ENCODE data around the gene LRFN3.
"Not testable (repeated sequence)": the region's sequence is repeated elsewhere in the genome, so short reads cannot be mapped to it uniquely, and the experiment has no call there.

Gene LRFN3

DNA sequence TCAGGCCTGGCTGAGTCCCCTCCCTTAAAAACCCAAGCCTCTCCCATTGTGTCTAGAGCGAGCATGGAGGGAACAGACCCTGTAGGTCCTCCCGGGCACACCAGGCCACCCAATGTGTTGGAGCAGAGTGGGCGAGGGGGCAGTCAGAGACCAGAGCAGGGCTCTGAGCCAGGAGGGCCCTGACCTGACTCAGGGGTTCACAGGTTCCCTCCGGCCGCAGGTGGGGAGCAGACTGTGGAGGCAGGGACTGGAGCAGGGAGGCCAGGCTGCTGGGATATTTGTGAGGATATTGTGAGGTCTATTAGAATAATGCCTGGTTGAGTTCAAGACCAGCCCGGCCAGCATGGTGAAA, 26.5 kb upstream of the LRFN3 start:
- H3K27ac ChIP-seq = no peak overlapping the region
- TF ChIP-seq EZH2 (IDR thresholded peaks at IDR 0.05) (no peak), POLR2AphosphoS5 (IDR thresholded peaks at IDR 0.05; ENCODE audit: borderline replicate concordance, low read depth, low read length) (no peak), FOXP2 (optimal IDR thresholded peaks at IDR 0.05; ENCODE audit: control extremely low read depth, extremely low read length, insufficient read depth) (no peak)
- no peaks in the 10 kb centered on the region for H3K9me3 ChIP-seq (ENCODE audit: low read depth, low read length)
- H3K36me3 ChIP-seq (ENCODE audit: insufficient read depth, low read length) = no peaks in the 10 kb centered on the region
- no peak overlapping the region for H3K4me3 ChIP-seq
- H3K9ac ChIP-seq (ENCODE audit: insufficient read length) = no peak overlapping the region
- no peak for DNase-seq (ENCODE audit: low read depth, low spot score)

DNA sequence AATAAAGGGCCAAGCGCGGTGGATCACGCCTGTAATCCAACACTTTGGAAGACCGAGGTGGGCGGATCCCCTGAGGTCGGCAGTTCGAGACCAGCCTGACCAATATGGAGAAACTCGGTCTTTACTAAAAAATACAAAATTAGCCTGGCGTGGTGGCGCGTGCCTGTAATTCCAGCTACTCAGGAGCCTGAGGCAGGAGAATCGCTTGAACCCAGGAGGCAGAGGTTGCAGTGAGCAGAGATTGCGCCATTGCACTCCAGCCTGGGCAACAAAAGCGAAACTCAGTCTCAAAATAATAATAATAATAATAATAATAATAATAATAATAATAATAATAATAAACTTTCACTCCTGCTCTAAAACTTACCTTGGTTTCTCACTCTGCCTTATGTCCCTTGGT, 25.8 kb upstream of the LRFN3 start:
- H3K9ac ChIP-seq (ENCODE audit: insufficient read length); H3K36me3 ChIP-seq (ENCODE audit: insufficient read depth, low read length); H3K27ac ChIP-seq; DNase-seq (ENCODE audit: low read depth, low spot score); H3K9me3 ChIP-seq (ENCODE audit: low read depth, low read length); H3K4me3 ChIP-seq: not testable (repeated sequence)

DNA sequence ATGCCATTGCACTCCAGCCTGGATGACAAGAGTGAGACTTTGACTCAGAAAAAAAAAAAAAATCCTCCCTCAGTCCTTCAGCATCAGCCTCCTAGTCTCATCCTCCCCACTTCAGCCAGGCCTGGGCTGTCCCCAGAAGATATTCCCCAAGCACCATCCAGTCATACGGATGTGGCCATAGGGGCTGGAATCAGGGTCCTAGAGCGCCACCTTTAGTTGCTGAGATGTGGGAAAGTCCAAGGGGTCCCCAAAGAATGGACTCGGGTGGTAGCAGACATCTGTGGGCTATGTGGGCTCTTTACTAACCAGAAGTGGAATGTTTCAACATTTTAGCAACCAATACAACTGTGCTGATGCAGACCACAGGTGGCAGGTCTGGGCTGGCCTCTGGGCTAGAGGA, 25.0 kb upstream of the LRFN3 start:
- no peaks in the 10 kb centered on the region for H3K9me3 ChIP-seq (ENCODE audit: low read depth, low read length)
- no peak overlapping the region for H3K27ac ChIP-seq
- H3K36me3 ChIP-seq (ENCODE audit: insufficient read depth, low read length) = no peaks in the 10 kb centered on the region
- no peak for TF ChIP-seq FOXP2 (optimal IDR thresholded peaks at IDR 0.05; ENCODE audit: control extremely low read depth, extremely low read length, insufficient read depth)
- TF ChIP-seq POLR2AphosphoS5 (IDR thresholded peaks at IDR 0.05; ENCODE audit: borderline replicate concordance, low read depth, low read length) = no peak
- no peak for TF ChIP-seq EZH2 (IDR thresholded peaks at IDR 0.05)
- DNase-seq (ENCODE audit: low read depth, low spot score) = no peak
- H3K4me3 ChIP-seq = no peak overlapping the region
- H3K9ac ChIP-seq (ENCODE audit: insufficient read length) = no peak overlapping the region

DNA sequence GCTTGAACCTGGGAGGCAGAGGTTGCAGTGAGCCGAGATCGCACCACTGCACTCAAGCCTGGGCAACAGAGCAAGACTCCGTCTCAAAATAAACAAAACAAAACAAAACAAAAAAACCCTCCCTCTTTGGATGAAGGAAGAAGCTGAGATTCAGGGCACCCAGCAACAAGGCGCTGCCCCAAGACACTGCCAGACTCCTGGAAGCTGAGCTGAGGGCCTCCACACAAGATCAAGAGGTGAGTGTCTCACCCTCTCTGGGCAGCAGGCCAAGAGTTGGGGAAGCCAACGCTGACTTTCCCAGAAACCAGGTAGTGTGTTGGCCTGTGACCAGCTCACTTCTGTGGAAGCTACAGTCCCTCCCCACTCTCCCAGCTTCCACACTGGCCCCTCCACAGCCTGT, 24.4 kb upstream of the LRFN3 start:
- TF ChIP-seq POLR2AphosphoS5 (IDR thresholded peaks at IDR 0.05; ENCODE audit: borderline replicate concordance, low read depth, low read length) (no peak), FOXP2 (optimal IDR thresholded peaks at IDR 0.05; ENCODE audit: control extremely low read depth, extremely low read length, insufficient read depth) (no peak), EZH2 (IDR thresholded peaks at IDR 0.05) (no peak)
- H3K36me3 ChIP-seq (ENCODE audit: insufficient read depth, low read length) = no peaks in the 10 kb centered on the region

DNA sequence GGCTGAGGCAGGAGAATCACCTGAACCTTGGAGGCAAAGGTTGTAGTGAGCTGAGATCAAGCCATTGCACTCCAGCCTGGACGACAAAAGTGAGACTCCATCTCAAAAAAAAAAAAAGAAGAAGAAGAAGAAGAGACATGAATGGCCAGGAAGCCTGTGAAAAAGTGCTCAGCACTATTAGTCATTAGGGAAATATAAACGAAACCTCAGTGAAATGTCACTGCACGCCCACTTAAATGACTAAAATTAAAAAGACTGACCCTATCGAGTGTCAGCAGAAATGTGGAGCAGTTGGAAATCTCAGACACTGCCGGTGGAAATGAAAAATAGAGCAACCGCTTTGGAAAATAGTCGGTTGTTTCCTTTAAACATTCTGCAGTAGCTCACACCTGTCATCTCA, 22.6 kb upstream of the LRFN3 start:
- DNase-seq (ENCODE audit: low read depth, low spot score) = no peak
- Histone ChIP-seq H3K4me3 (no peak overlapping the region), H3K27ac (no peak overlapping the region), H3K9me3 (ENCODE audit: low read depth, low read length) (no peaks in the 10 kb centered on the region), H3K9ac (ENCODE audit: insufficient read length) (no peak overlapping the region), H3K36me3 (ENCODE audit: insufficient read depth, low read length) (no peaks in the 10 kb centered on the region)
- TF ChIP-seq POLR2AphosphoS5 (IDR thresholded peaks at IDR 0.05; ENCODE audit: borderline replicate concordance, low read depth, low read length) (no peak), FOXP2 (optimal IDR thresholded peaks at IDR 0.05; ENCODE audit: control extremely low read depth, extremely low read length, insufficient read depth) (no peak), EZH2 (IDR thresholded peaks at IDR 0.05) (no peak)

More for the DNA sequence above, 24.4 kb upstream of the LRFN3 start:
- H3K9me3 ChIP-seq (ENCODE audit: low read depth, low read length) = no peaks in the 10 kb centered on the region
- no peak overlapping the region for H3K4me3 ChIP-seq
- no peak overlapping the region for H3K9ac ChIP-seq (ENCODE audit: insufficient read length)
- no peak for DNase-seq (ENCODE audit: low read depth, low spot score)
- no peak overlapping the region for H3K27ac ChIP-seq

DNA sequence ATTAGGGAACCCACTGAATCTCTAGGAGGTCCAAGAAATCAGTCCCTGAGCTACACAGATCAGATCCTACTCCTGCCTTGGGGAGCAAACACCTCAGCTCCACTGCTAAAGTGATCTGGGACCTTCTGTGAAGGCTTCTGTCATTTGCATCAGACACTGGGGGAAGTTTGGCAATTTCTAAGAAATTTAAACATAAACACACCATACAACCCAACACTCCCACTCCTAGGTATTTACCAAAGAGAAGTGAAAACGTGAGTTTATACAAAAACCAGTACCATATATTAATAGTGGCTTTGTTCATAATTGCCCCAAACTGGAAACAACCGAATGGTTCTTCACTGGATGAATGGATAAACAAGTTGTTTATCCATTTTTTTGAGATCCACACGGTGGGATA, 20.7 kb upstream of the LRFN3 start:
- H3K9me3 ChIP-seq (ENCODE audit: low read depth, low read length) = no peaks in the 10 kb centered on the region
- H3K36me3 ChIP-seq (ENCODE audit: insufficient read depth, low read length) = no peaks in the 10 kb centered on the region
- no peak overlapping the region for H3K27ac ChIP-seq
- no peak for TF ChIP-seq EZH2 (IDR thresholded peaks at IDR 0.05)
- TF ChIP-seq POLR2AphosphoS5 (IDR thresholded peaks at IDR 0.05; ENCODE audit: borderline replicate concordance, low read depth, low read length) = no peak
- TF ChIP-seq FOXP2 (optimal IDR thresholded peaks at IDR 0.05; ENCODE audit: control extremely low read depth, extremely low read length, insufficient read depth) = no peak
- DNase-seq (ENCODE audit: low read depth, low spot score) = no peak
- H3K9ac ChIP-seq (ENCODE audit: insufficient read length) = no peak overlapping the region
- H3K4me3 ChIP-seq = no peak overlapping the region

DNA sequence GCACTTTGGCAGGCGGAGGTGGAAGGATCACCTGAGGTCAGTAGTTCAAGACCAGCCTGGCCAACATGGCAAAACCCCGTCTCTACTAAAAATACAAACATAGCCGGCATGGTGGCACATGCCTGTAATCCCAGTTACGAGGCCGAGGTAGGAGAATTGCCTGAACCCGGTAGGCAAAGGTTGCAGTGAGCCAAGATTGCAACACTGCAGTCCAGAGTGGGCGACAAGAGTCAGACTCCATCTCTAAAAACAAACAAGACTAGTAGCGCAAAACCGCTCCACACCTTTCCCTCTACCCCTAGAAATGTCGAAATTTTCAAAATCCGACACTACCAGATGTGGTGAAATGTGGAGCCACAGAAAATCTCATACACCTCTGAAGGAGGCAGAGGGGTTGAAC, 16.9 kb upstream of the LRFN3 start:
- Histone ChIP-seq H3K27ac (no peak overlapping the region), H3K36me3 (ENCODE audit: insufficient read depth, low read length) (no peaks in the 10 kb centered on the region), H3K9me3 (ENCODE audit: low read depth, low read length) (no peaks in the 10 kb centered on the region), H3K9ac (ENCODE audit: insufficient read length) (no peak overlapping the region), H3K4me3 (no peak overlapping the region)
- DNase-seq (ENCODE audit: low read depth, low spot score) = no peak
- no peak for TF ChIP-seq EZH2 (IDR thresholded peaks at IDR 0.05)
- TF ChIP-seq FOXP2 (optimal IDR thresholded peaks at IDR 0.05; ENCODE audit: control extremely low read depth, extremely low read length, insufficient read depth) = no peak
- TF ChIP-seq POLR2AphosphoS5 (IDR thresholded peaks at IDR 0.05; ENCODE audit: borderline replicate concordance, low read depth, low read length) = no peak

DNA sequence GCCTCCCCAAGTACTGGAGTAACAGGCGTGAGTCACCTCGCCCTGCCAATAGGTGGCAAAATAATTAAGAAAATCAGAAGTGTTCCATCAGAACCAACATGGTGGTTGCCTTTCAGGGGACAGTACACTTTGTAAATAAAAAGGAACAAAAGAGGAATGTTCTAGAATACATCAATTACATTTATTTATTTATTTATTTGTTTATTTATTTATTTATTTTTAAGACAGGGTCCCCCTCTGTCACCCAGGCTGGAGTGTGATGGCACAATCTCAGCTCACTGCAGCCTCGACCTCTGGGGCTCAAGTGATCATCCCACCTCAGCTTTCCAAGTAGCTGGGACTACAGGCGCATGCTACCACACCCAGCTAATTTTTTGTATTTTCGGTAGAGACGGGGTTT, 15.2 kb upstream of the LRFN3 start:
- Histone ChIP-seq H3K4me3 (no peak overlapping the region), H3K9ac (ENCODE audit: insufficient read length) (no peak overlapping the region), H3K36me3 (ENCODE audit: insufficient read depth, low read length) (no peaks in the 10 kb centered on the region), H3K27ac (no peak overlapping the region), H3K9me3 (ENCODE audit: low read depth, low read length) (no peaks in the 10 kb centered on the region)
- TF ChIP-seq FOXP2 (optimal IDR thresholded peaks at IDR 0.05; ENCODE audit: control extremely low read depth, extremely low read length, insufficient read depth) (no peak), POLR2AphosphoS5 (IDR thresholded peaks at IDR 0.05; ENCODE audit: borderline replicate concordance, low read depth, low read length) (no peak), EZH2 (IDR thresholded peaks at IDR 0.05) (no peak)
- DNase-seq (ENCODE audit: low read depth, low spot score) = no peak

DNA sequence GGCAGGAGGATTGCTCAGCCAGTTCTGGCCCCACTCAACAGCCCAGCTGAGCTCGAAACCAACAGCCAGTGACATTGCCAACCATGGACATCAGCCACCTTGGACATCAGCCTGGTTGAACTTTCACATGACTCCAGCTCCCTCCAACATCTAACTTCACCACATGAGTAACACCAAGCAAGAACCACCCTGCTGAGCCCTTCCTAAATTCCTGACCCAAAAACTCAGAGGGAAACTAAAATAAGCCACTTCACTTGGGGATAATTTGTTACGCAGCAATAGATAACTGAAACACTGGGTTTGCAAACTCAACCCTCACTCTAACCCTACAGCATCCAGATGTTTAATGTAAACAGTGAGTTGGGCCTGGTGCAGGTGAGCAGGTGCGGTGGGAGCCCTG, 10.7 kb upstream of the LRFN3 start:
- no peak overlapping the region for H3K9ac ChIP-seq (ENCODE audit: insufficient read length)
- no peaks in the 10 kb centered on the region for H3K9me3 ChIP-seq (ENCODE audit: low read depth, low read length)
- H3K27ac ChIP-seq = no peak overlapping the region
- H3K4me3 ChIP-seq = no peak overlapping the region
- no peaks in the 10 kb centered on the region for H3K36me3 ChIP-seq (ENCODE audit: insufficient read depth, low read length)
- no peak for DNase-seq (ENCODE audit: low read depth, low spot score)
- TF ChIP-seq POLR2AphosphoS5 (IDR thresholded peaks at IDR 0.05; ENCODE audit: borderline replicate concordance, low read depth, low read length) (no peak), FOXP2 (optimal IDR thresholded peaks at IDR 0.05; ENCODE audit: control extremely low read depth, extremely low read length, insufficient read depth) (no peak), EZH2 (IDR thresholded peaks at IDR 0.05) (no peak)

Measured in SK-N-MC (cell line).